Measurements from ENCODE around the gene TBC1D22A.

DNA sequence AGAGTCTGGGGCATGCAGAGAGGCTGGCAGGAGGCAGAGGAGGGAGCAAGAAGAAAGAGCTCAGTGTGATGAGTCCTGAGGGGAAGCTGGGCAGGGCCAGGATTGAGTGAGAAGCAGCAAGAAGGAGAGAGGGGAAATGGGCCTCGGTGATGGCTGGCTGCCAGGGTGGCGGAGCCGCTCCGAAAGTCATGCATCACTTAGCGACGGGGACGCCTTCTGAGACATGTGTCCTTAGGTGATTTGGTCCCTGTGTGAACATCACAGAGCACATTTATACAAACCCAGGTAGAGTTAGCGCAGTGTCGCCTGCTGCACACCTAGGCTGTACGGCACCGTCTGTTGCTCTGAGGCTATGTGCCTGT, 15.1 kb downstream of the TBC1D22A start:
- no peak for TF ChIP-seq CTCF (conservative IDR thresholded peaks at IDR 0.05; ENCODE audit: low read depth, low read length)
- no peak for TF ChIP-seq EZH2phosphoT487 (IDR thresholded peaks at IDR 0.05; ENCODE audit: borderline replicate concordance, low read length)
- TF ChIP-seq EZH2 (IDR thresholded peaks at IDR 0.05; ENCODE audit: low read length, unreplicated experiment): no peak

All from PC-3 (cell line).